ENCODE data around the gene MCCC1.
"Not testable (repeated sequence)": the region's sequence is repeated elsewhere in the genome, so short reads cannot be mapped to it uniquely, and the experiment has no call there.

- not testable (repeated sequence) for TF ChIP-seq CTCF (IDR thresholded peaks at IDR 0.05); ZFX (IDR thresholded peaks at IDR 0.05; ENCODE audit: borderline replicate concordance)
Observed at GRCh38 chr3:183109847-183110246, 10.6 kb upstream of the MCCC1 start.

Data from 22Rv1 (cell line).